ENCODE results near the gene MICAL3. TPM values are rescaled to one million over a fixed set of nuclear protein-coding genes. Genes with fewer than 3 reads are reported as not detected.

Gene MICAL3
- polyA plus RNA-seq, 1 donor from 2014 or later = 28.1 TPM

DNA sequence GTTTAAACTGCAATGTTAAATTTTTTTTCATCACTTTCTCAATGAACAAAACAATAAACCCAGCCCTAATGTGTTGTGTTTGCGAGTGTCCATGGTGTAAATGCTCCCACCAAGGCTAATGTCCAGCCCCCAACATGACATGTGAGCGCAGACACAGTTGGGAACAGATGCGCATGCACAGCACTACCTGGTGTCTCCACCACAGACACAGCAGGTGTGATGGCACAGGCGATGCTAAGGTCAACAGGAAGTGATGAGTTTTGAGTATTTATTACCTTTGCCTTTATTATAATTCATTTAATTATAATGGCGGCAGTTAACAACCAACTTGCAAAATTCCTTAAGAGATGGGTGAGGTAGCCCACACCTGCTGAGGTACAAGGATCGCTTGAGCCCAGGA, 42.9 kb downstream of the MICAL3 start:
- no peaks in the 10 kb centered on the region for H3F3A ChIP-seq (ENCODE audit: insufficient read depth, low read length, poor library complexity, severe bottlenecking)
- no peak overlapping the region for H3K4me2 ChIP-seq (ENCODE audit: low read length)
- no peaks in the 10 kb centered on the region for H3K27me3 ChIP-seq (ENCODE audit: insufficient read depth, low read depth, low read length)
- H3K9ac ChIP-seq (ENCODE audit: low read length) = no peak overlapping the region
- no peak overlapping the region for H3K27ac ChIP-seq (ENCODE audit: low read length)
- no peak overlapping the region for H2AFZ ChIP-seq (ENCODE audit: low read depth, low read length)
- no peaks in the 10 kb centered on the region for H4K20me1 ChIP-seq (ENCODE audit: insufficient read depth)
- H3K36me3 ChIP-seq (ENCODE audit: insufficient read depth, low read length) = no peaks in the 10 kb centered on the region
- H3K79me2 ChIP-seq (replicated peaks; ENCODE audit: insufficient read depth, low read length) = peaks cover 4% of the 10 kb centered on the region
- TF ChIP-seq, protein P1, sequence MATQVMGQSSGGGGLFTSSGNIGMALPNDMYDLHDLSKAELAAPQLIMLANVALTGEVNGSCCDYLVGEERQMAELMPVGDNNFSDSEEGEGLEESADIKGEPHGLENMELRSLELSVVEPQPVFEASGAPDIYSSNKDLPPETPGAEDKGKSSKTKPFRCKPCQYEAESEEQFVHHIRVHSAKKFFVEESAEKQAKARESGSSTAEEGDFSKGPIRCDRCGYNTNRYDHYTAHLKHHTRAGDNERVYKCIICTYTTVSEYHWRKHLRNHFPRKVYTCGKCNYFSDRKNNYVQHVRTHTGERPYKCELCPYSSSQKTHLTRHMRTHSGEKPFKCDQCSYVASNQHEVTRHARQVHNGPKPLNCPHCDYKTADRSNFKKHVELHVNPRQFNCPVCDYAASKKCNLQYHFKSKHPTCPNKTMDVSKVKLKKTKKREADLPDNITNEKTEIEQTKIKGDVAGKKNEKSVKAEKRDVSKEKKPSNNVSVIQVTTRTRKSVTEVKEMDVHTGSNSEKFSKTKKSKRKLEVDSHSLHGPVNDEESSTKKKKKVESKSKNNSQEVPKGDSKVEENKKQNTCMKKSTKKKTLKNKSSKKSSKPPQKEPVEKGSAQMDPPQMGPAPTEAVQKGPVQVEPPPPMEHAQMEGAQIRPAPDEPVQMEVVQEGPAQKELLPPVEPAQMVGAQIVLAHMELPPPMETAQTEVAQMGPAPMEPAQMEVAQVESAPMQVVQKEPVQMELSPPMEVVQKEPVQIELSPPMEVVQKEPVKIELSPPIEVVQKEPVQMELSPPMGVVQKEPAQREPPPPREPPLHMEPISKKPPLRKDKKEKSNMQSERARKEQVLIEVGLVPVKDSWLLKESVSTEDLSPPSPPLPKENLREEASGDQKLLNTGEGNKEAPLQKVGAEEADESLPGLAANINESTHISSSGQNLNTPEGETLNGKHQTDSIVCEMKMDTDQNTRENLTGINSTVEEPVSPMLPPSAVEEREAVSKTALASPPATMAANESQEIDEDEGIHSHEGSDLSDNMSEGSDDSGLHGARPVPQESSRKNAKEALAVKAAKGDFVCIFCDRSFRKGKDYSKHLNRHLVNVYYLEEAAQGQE (IDR thresholded peaks at IDR 0.05; ENCODE audit: borderline replicate concordance) = no peak
- TF ChIP-seq SMC3 (conservative IDR thresholded peaks at IDR 0.05; ENCODE audit: poor library complexity) = no peak
- TF ChIP-seq POLR2AphosphoS5 (IDR thresholded peaks at IDR 0.05) = no peak
- no peak for TF ChIP-seq MXI1 (conservative IDR thresholded peaks at IDR 0.05; ENCODE audit: poor library complexity, severe bottlenecking)
- TF ChIP-seq EZH2 (IDR thresholded peaks at IDR 0.05; ENCODE audit: borderline replicate concordance, insufficient read depth, low read length, poor library complexity, severe bottlenecking) = no peak
- H3K9me3 ChIP-seq (ENCODE audit: low read length) = peaks cover 3% of the 10 kb centered on the region
- H3K4me3 ChIP-seq (ENCODE audit: low read length) = no peak overlapping the region
- H3K9me2 ChIP-seq (ENCODE audit: insufficient read depth, low read length) = no peaks in the 10 kb centered on the region

DNA sequence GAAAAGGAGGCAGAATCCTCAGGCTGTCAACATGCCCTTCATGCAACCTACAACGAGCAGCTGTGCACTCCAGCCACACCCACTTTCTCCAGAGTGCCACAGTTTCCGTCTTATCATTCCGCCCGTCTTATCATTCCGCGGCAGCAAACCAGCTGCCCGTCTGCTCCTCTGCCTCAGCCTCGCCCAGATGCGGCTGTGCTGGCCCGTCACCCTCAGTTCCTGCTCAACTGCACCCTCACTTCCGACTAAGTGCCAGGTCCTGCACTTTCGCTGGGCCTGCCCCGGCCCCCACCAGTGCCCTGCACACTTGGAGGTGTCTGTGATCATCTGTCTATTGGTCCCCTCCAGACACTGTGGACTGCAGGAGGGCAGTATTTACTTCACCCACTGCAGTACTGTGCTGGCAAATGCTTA, 43.7 kb downstream of the MICAL3 start:
- Histone ChIP-seq H3K4me3 (ENCODE audit: low read length) (no peak overlapping the region), H3K9me3 (ENCODE audit: low read length) (peaks cover 3% of the 10 kb centered on the region), H3K36me3 (ENCODE audit: insufficient read depth, low read length) (no peaks in the 10 kb centered on the region), H3F3A (ENCODE audit: insufficient read depth, low read length, poor library complexity, severe bottlenecking) (no peaks in the 10 kb centered on the region), H3K79me2 (replicated peaks; ENCODE audit: insufficient read depth, low read length) (peaks cover 4% of the 10 kb centered on the region), H2AFZ (ENCODE audit: low read depth, low read length) (no peak overlapping the region), H3K27ac (ENCODE audit: low read length) (no peak overlapping the region), H3K27me3 (ENCODE audit: insufficient read depth, low read depth, low read length) (no peaks in the 10 kb centered on the region), H3K9ac (ENCODE audit: low read length) (no peak overlapping the region), H3K4me2 (ENCODE audit: low read length) (no peak overlapping the region), H4K20me1 (ENCODE audit: insufficient read depth) (no peaks in the 10 kb centered on the region), H3K9me2 (ENCODE audit: insufficient read depth, low read length) (no peaks in the 10 kb centered on the region)
- TF ChIP-seq POLR2AphosphoS5 (IDR thresholded peaks at IDR 0.05) (no peak), TAF1 (IDR thresholded peaks at IDR 0.05; ENCODE audit: low read depth) (no peak), SMC3 (conservative IDR thresholded peaks at IDR 0.05; ENCODE audit: poor library complexity) (no peak), MXI1 (conservative IDR thresholded peaks at IDR 0.05; ENCODE audit: poor library complexity, severe bottlenecking) (no peak), EP300 (conservative IDR thresholded peaks at IDR 0.05; ENCODE audit: poor library complexity, severe bottlenecking) (no peak), RAD21 (conservative IDR thresholded peaks at IDR 0.05) (no peak), EZH2 (IDR thresholded peaks at IDR 0.05; ENCODE audit: borderline replicate concordance, insufficient read depth, low read length, poor library complexity, severe bottlenecking) (no peak)
- TF ChIP-seq, protein P2, sequence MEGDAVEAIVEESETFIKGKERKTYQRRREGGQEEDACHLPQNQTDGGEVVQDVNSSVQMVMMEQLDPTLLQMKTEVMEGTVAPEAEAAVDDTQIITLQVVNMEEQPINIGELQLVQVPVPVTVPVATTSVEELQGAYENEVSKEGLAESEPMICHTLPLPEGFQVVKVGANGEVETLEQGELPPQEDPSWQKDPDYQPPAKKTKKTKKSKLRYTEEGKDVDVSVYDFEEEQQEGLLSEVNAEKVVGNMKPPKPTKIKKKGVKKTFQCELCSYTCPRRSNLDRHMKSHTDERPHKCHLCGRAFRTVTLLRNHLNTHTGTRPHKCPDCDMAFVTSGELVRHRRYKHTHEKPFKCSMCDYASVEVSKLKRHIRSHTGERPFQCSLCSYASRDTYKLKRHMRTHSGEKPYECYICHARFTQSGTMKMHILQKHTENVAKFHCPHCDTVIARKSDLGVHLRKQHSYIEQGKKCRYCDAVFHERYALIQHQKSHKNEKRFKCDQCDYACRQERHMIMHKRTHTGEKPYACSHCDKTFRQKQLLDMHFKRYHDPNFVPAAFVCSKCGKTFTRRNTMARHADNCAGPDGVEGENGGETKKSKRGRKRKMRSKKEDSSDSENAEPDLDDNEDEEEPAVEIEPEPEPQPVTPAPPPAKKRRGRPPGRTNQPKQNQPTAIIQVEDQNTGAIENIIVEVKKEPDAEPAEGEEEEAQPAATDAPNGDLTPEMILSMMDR (IDR thresholded peaks at IDR 0.05; ENCODE audit: poor library complexity, severe bottlenecking) = no peak
- TF ChIP-seq, protein P1 (IDR thresholded peaks at IDR 0.05; ENCODE audit: borderline replicate concordance) = no peak

All from neural cell (in vitro differentiated cells).